Testis (tissue), 3 donors: ENCODE measurements around the gene ADAMTS5. TPM values are rescaled to one million over a fixed set of nuclear protein-coding genes. Genes with fewer than 3 reads are reported as not detected.
A peak's percentile ranks its signal among the peaks of the same experiment; 100 is the strongest.

Source experiments
- DNase-seq: peaks from one replicate; pipeline ENCODE4 v3.0.0-alpha.2; 2019
- H3K27ac ChIP-seq, 2 donors: fragments of 200-600 bp; sonication (generic); one replicate each; pipeline ENCODE4 v1.5.1; 2019
- H3K27me3 ChIP-seq: fragments of 200-600 bp; sonication (generic); one replicate; pipeline ENCODE4 v1.5.1; 2019
- H3K36me3 ChIP-seq: fragments of 200-600 bp; sonication (generic); one replicate; pipeline ENCODE4 v1.5.1; 2017; ENCODE audit warnings: low read depth; ENCODE audit errors: missing control alignments
- H3K4me1 ChIP-seq: fragments of 200-600 bp; sonication (generic); one replicate; pipeline ENCODE4 v1.5.1; 2019
- H3K4me3 ChIP-seq, 2 donors: fragments of 200-600 bp; sonication (generic); one replicate each; pipeline ENCODE4 v1.5.1; 2017 to 2019
- H3K9me3 ChIP-seq: fragments of 200-600 bp; sonication (generic); one replicate; pipeline ENCODE4 v1.5.1; 2017
- CTCF ChIP-seq, 3 experiments: fragments of 450-650 bp in 2 of 3; fragments of 200-600 bp in 1 of 3; sonication (generic) in 1 of 3; IDR thresholded peaks; one replicate each; pipeline ENCODE4 v1.5.1; 2016 to 2019; ENCODE audit warnings: antibody characterized with exemption in 3 of 3, mild to moderate bottlenecking in 2 of 3, moderate library complexity in 1 of 3
- POLR2A ChIP-seq: fragments of 450-650 bp; IDR thresholded peaks from one replicate; pipeline ENCODE4 v1.6.1; 2017; ENCODE audit warnings: antibody characterized with exemption, mild to moderate bottlenecking, moderate library complexity
- WGBS, 2 donors: methylation state at CpG; one replicate each; pipeline ENCODE4 v1.1.5; 2018; 5-methylcytosine and 5-hydroxymethylcytosine counted together
- intact Hi-C: fragments of 100-400 bp; cut with DNase I; formaldehyde crosslinking; loops from one replicate; pipeline ENCODE4 v1.15.1; 2023; ENCODE audit warnings: low total_unique reads
- polyA plus RNA-seq: library from polyadenylated mRNA; stranded (reverse); fragments of 350-450 nt; fragmentation: Illumina TruSeq; extraction: RNeasy Lipid Tissue Mini Kit (QIAGEN cat#74804); gene quantifications from one replicate; pipeline ENCODE4 v1.2.3, GENCODE V29; 2014; ENCODE audit warnings: low read depth, low replicate concordance; ENCODE audit not compliant: insufficient read depth
- total RNA-seq, 2 donors: library from RNA; depleted of rRNA; stranded (reverse); fragments of >200 nt; gene quantifications; one replicate each; pipeline ENCODE4 v1.2.3, GENCODE V29; 2016

The ADAMTS5 gene
- total and polyA plus RNA-seq, 3 donors from 2014 or later = 1.9 to 3.7 (median 2.6) TPM

GRCh38 chr21:26945916-26946675, 20.8 kb downstream of the ADAMTS5 start:
- DNase-seq = peak; percentile 42
- Histone ChIP-seq H3K36me3 (no peaks in the 10 kb centered on the region), H3K27me3 (no peaks in the 10 kb centered on the region), H3K9me3 (no peaks in the 10 kb centered on the region), H3K4me3 (no peak overlapping the region), H3K27ac (no peak overlapping the region), H3K4me1 (no peaks in the 10 kb centered on the region)
- intact Hi-C loops = no loop called here
- 49 to 50% methylated on average over 13 of the region's 13 CpGs for WGBS, 2 donors
- TF ChIP-seq POLR2A (no peak), CTCF (IDR thresholded peaks at IDR 0.05) (no peak)

GRCh38 chr21:26943921-26944320, 23.0 kb downstream of the ADAMTS5 start:
- H3K4me1 ChIP-seq = peaks cover 3% of the 10 kb centered on the region

GRCh38 chr21:26941421-26941820, 25.5 kb downstream of the ADAMTS5 start:
- no peak overlapping the region for H3K4me3 ChIP-seq
- no peaks in the 10 kb centered on the region for H3K36me3 ChIP-seq
- DNase-seq = no peak
- no peaks in the 10 kb centered on the region for H3K9me3 ChIP-seq
- WGBS, 2 donors = 77% methylated on average over 1 of the region's 1 CpG
- no peak overlapping the region for H3K27ac ChIP-seq
- TF ChIP-seq POLR2A = no peak
- TF ChIP-seq CTCF (IDR thresholded peaks at IDR 0.05) = no peak
- H3K4me1 ChIP-seq = peaks cover 3% of the 10 kb centered on the region
- no peaks in the 10 kb centered on the region for H3K27me3 ChIP-seq
- intact Hi-C loops = no loop called here

More at GRCh38 chr21:26943921-26944320, 23.0 kb downstream of the ADAMTS5 start:
- Histone ChIP-seq H3K4me3 (no peak overlapping the region), H3K27ac (no peak overlapping the region), H3K36me3 (no peaks in the 10 kb centered on the region), H3K9me3 (no peaks in the 10 kb centered on the region), H3K27me3 (no peaks in the 10 kb centered on the region)
- TF ChIP-seq CTCF (IDR thresholded peaks at IDR 0.05) = no peak
- TF ChIP-seq POLR2A = no peak
- no peak for DNase-seq
- intact Hi-C loops = no loop called here
- WGBS, 2 donors = 86 to 89% methylated on average over 2 of the region's 2 CpGs

- Histone ChIP-seq H3K27ac (no peak overlapping the region), H3K4me1 (peaks cover 3% of the 10 kb centered on the region), H3K27me3 (no peaks in the 10 kb centered on the region), H3K36me3 (no peaks in the 10 kb centered on the region), H3K4me3 (no peak overlapping the region), H3K9me3 (no peaks in the 10 kb centered on the region)
- intact Hi-C loops = no loop called here
- DNase-seq = peak; percentile 69
- 50 to 60% methylated on average over 2 of the region's 2 CpGs for WGBS, 2 donors
- TF ChIP-seq POLR2A = no peak
- TF ChIP-seq CTCF (IDR thresholded peaks at IDR 0.05) = no peak
These were observed 27.2 kb downstream of the ADAMTS5 start for GRCh38 chr21:26939601-26940111.

- DNase-seq = no peak
- no peak for TF ChIP-seq CTCF (IDR thresholded peaks at IDR 0.05)
- TF ChIP-seq POLR2A = no peak
- Histone ChIP-seq H3K27me3 (no peaks in the 10 kb centered on the region), H3K27ac (no peak overlapping the region), H3K4me3 (no peak overlapping the region), H3K4me1 (peaks cover 3% of the 10 kb centered on the region), H3K36me3 (no peaks in the 10 kb centered on the region), H3K9me3 (no peaks in the 10 kb centered on the region)
- intact Hi-C loops = no loop called here
- 52 to 63% methylated on average over 5 of the region's 5 CpGs for WGBS, 2 donors
These were observed 30.2 kb downstream of the ADAMTS5 start for GRCh38 chr21:26936641-26937040.
